PFSK-1 (cell line): ENCODE data around the gene MT1X.

Experiments used
- FOXP2 ChIP-seq: optimal IDR thresholded peaks from 2 replicates; pipeline ENCODE3; 2011; ENCODE audit warnings: borderline replicate concordance, control low read depth, inconsistent platforms; ENCODE audit not compliant: insufficient read depth; ENCODE audit errors: extremely low read length, extremely low read depth
- POLR2AphosphoS5 ChIP-seq: IDR thresholded peaks from 2 replicates; pipeline ENCODE4 v1.6.1; 2012; ENCODE audit warnings: low read depth, mild to moderate bottlenecking, control low read depth, low read length, moderate library complexity
- REST ChIP-seq, 2 experiments: IDR thresholded peaks; 2 replicates each; pipeline versions ENCODE4 v1.6.1 to v1.8.0; 2011 to 2012; ENCODE audit warnings: low read depth in 2 of 2, low read length in 2 of 2, control low read depth in 1 of 2, inconsistent platforms in 1 of 2, mild to moderate bottlenecking in 1 of 2, moderate library complexity in 1 of 2; ENCODE audit not compliant: insufficient read depth in 1 of 2
- SIN3A ChIP-seq: IDR thresholded peaks from 2 replicates; pipeline ENCODE4 v1.6.1; 2012; ENCODE audit warnings: mild to moderate bottlenecking, low read length, moderate library complexity, borderline replicate concordance; ENCODE audit not compliant: insufficient read depth
- TAF1 ChIP-seq: IDR thresholded peaks from 2 replicates; pipeline ENCODE4 v1.6.1; 2012; ENCODE audit warnings: low read length, control low read depth, borderline replicate concordance; ENCODE audit not compliant: insufficient read depth

Gene MT1X

GRCh38 chr16:56649271-56649670, 33.0 kb upstream of the MT1X start:
- no peak for TF ChIP-seq SIN3A
- no peak for TF ChIP-seq TAF1
- no peak for TF ChIP-seq FOXP2
- TF ChIP-seq REST (IDR thresholded peaks at IDR 0.05; ENCODE audit: insufficient read depth in 1 of 2, low read depth in 2 of 2, low read length in 2 of 2), result no peak
- no peak for TF ChIP-seq POLR2AphosphoS5

GRCh38 chr16:56649820-56650219, 32.5 kb upstream of the MT1X start:
- no peak for TF ChIP-seq SIN3A
- TF ChIP-seq FOXP2, result no peak
- no peak for TF ChIP-seq TAF1
- no peak for TF ChIP-seq POLR2AphosphoS5
- no peak for TF ChIP-seq REST (IDR thresholded peaks at IDR 0.05; ENCODE audit: insufficient read depth in 1 of 2, low read depth in 2 of 2, low read length in 2 of 2)

GRCh38 chr16:56651586-56651985, 30.7 kb upstream of the MT1X start, which contains the start of gene MT1B:
Gene MT1B (plus strand): TSS chr16:56651886. CDS start chr16:56651954, 68 bp downstream.
- no peak for TF ChIP-seq REST (IDR thresholded peaks at IDR 0.05; ENCODE audit: insufficient read depth in 1 of 2, low read depth in 2 of 2, low read length in 2 of 2)
- TF ChIP-seq TAF1, result no peak
- no peak for TF ChIP-seq FOXP2

- TF ChIP-seq REST (IDR thresholded peaks at IDR 0.05; ENCODE audit: insufficient read depth in 1 of 2, low read depth in 2 of 2, low read length in 2 of 2) (no peak), SIN3A (no peak), TAF1 (no peak), POLR2AphosphoS5 (no peak), FOXP2 (no peak)
Observed at GRCh38 chr16:56652600-56652999, 29.7 kb upstream of the MT1X start.

GRCh38 chr16:56653218-56653617, 29.1 kb upstream of the MT1X start:
- no peak for TF ChIP-seq TAF1
- no peak for TF ChIP-seq REST (IDR thresholded peaks at IDR 0.05; ENCODE audit: insufficient read depth in 1 of 2, low read depth in 2 of 2, low read length in 2 of 2)
- TF ChIP-seq FOXP2, result no peak
- no peak for TF ChIP-seq SIN3A
- TF ChIP-seq POLR2AphosphoS5, result no peak
